Esophagus squamous epithelium (tissue), 5 donors: ENCODE measurements around the gene ERLEC1. TPM values are rescaled to one million over a fixed set of nuclear protein-coding genes. Genes with fewer than 3 reads are reported as not detected.
A peak's percentile ranks its signal among the peaks of the same experiment; 100 is the strongest.

Experiments
- DNase-seq: peaks from one replicate; lab custom pipeline; 2025; lab: John Stamatoyannopoulos, UW
- H3K27ac ChIP-seq, 4 donors: fragments of 200-600 bp; sonication (generic); one replicate each; pipeline ENCODE4 v1.5.1; 2016 to 2019; ENCODE audit warnings: mild to moderate bottlenecking in 1 of 4
- H3K27me3 ChIP-seq, 4 donors: fragments of 200-600 bp; sonication (generic); 1 replicate in 3 of 4; 2 replicates in 1 of 4; pipeline versions ENCODE4 v1.5.1 to v1.6.0; 2017 to 2021; ENCODE audit warnings: antibody characterized with exemption in 1 of 4
- H3K36me3 ChIP-seq, 3 donors: fragments of 200-600 bp; sonication (generic); one replicate each; pipeline ENCODE4 v1.5.1; 2016 to 2019
- H3K4me1 ChIP-seq, 3 donors: fragments of 200-600 bp; sonication (generic); one replicate each; pipeline ENCODE4 v1.5.1; 2017 to 2019
- H3K4me3 ChIP-seq, 4 donors: fragments of 200-600 bp; sonication (generic); 1 replicate in 3 of 4; 2 replicates in 1 of 4; pipeline ENCODE4 v1.5.1; 2016 to 2019; ENCODE audit warnings: mild to moderate bottlenecking in 2 of 4, moderate library complexity in 1 of 4
- H3K9me3 ChIP-seq, 3 donors: fragments of 200-600 bp; sonication (generic); one replicate each; pipeline ENCODE4 v1.5.1; 2016 to 2019
- POLR2A ChIP-seq, 4 donors: fragments of 450-650 bp; IDR thresholded peaks; one replicate each; pipeline ENCODE4 v1.6.1; 2017; ENCODE audit warnings: antibody characterized with exemption in 4 of 4, mild to moderate bottlenecking in 4 of 4, moderate library complexity in 3 of 4
- WGBS, 2 donors: methylation state at CpG; one replicate each; pipeline ENCODE4 v1.1.5; 2018; 5-methylcytosine and 5-hydroxymethylcytosine counted together
- intact Hi-C: fragments of 100-400 bp; cut with DNase I; formaldehyde crosslinking; loops from one replicate; pipeline ENCODE4 v1.15.0; 2022
- total RNA-seq, 4 donors: library from RNA; depleted of rRNA; stranded (reverse); fragments of >200 nt; gene quantifications; one replicate each; pipeline ENCODE4 v1.1.0, GENCODE V29; 2016
- TF ChIP-seq, protein P1 (sequence below), 6 experiments: fragments of 450-650 bp in 4 of 6; fragments of 200-600 bp in 2 of 6; sonication (generic) in 2 of 6; IDR thresholded peaks; one replicate each; pipeline ENCODE4 v1.5.1; 2016 to 2019; ENCODE audit warnings: antibody characterized with exemption in 6 of 6, mild to moderate bottlenecking in 4 of 6, moderate library complexity in 4 of 6
- donor health status: DM: yes; HTN: yes; CAD: no.

The ERLEC1 gene
- total RNA-seq: 10 to 100 TPM; 15.1 to 27.5 (median 21.3) TPM

DNA sequence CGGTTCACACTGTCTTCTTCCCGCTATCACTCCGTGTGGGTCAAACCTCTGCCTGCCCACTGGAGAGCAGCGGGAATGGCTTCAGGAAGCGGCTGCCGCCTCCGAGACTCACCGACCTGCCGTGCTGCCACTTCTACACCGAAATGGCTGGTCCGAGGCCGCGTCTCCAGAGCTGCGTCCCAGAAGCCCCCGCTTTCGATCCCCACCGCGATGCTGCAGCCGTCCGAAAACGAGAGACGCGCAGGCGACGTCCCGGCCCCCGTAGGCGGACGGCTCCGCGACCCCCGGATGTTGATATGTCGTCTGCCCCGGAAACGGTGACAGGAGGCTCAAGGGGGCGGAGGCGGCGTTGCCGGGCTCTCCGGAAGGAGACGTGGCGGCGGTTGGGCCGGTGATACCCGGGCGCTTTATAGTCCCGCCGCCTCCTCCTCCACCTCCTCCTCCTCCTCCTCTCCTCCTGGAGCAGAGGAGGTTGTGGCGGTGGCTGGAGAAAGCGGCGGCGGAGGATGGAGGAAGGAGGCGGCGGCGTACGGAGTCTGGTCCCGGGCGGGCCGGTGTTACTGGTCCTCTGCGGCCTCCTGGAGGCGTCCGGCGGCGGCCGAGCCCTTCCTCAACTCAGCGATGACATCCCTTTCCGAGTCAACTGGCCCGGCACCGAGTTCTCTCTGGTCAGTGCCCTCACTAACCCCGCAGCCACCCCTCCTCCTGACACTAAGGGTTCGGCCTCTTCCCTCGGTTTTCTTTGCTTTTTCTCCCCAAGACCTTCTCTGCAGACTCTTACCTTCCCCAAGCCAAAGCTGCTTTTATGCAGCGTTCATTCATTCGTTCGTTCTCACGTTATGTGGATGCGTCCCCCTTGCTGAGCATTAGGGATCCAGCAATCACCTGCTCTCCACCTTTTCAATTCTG is at the start of gene ERLEC1, which contains the start of gene ASB3:
ERLEC1 (plus strand) TSS at position 340 of the 909 bp plus-strand sequence; CDS start at position 507, 167 bp downstream.
ASB3 (minus strand) TSS at position 249 of the 909 bp plus-strand sequence. CDS start 21,381 bp downstream, outside the sequence.
- H3K4me1 ChIP-seq: peaks cover 6 to 55% (median 25%) of the 10 kb centered on the region in 3 donors
- peak in 2 of 4 donors; percentile 43 to 61 for TF ChIP-seq POLR2A (IDR thresholded peaks at IDR 0.05)
- TF ChIP-seq, protein P1, sequence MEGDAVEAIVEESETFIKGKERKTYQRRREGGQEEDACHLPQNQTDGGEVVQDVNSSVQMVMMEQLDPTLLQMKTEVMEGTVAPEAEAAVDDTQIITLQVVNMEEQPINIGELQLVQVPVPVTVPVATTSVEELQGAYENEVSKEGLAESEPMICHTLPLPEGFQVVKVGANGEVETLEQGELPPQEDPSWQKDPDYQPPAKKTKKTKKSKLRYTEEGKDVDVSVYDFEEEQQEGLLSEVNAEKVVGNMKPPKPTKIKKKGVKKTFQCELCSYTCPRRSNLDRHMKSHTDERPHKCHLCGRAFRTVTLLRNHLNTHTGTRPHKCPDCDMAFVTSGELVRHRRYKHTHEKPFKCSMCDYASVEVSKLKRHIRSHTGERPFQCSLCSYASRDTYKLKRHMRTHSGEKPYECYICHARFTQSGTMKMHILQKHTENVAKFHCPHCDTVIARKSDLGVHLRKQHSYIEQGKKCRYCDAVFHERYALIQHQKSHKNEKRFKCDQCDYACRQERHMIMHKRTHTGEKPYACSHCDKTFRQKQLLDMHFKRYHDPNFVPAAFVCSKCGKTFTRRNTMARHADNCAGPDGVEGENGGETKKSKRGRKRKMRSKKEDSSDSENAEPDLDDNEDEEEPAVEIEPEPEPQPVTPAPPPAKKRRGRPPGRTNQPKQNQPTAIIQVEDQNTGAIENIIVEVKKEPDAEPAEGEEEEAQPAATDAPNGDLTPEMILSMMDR (IDR thresholded peaks at IDR 0.05): no peak
- H3K9me3 ChIP-seq: no peaks in the 10 kb centered on the region
- WGBS, 2 donors: 0% methylated on average over 23 to 25 of the region's 77 CpGs
- DNase-seq: peak; percentile 41
- no peaks in the 10 kb centered on the region for H3K27me3 ChIP-seq
- H3K36me3 ChIP-seq: peaks cover 0 to 2% (median 0%) of the 10 kb centered on the region in 3 donors
- peak within 1 kb of the TSS; percentile 80 to 90 (median 86) for H3K27ac ChIP-seq
- intact Hi-C loops: no loop called here
- peak within 1 kb of the TSS; percentile 68 to 98 (median 82) for H3K4me3 ChIP-seq

GRCh38 chr2:53737091-53737490 is 49.8 kb upstream of the ERLEC1 start:
- DNase-seq: no peak
- whole genome bisulfite sequencing, 2 donors: 95% methylated on average over 5 of the region's 5 CpGs
- Histone ChIP-seq H3K9me3 (no peaks in the 10 kb centered on the region), H3K36me3 (peaks cover 0 to 30% (median 0%) of the 10 kb centered on the region in 3 donors), H3K4me3 (no peak overlapping the region), H3K27ac (no peak overlapping the region), H3K4me1 (no peaks in the 10 kb centered on the region), H3K27me3 (no peaks in the 10 kb centered on the region)
- TF ChIP-seq POLR2A (IDR thresholded peaks at IDR 0.05): no peak
- TF ChIP-seq, protein P1 (IDR thresholded peaks at IDR 0.05): no peak
- intact Hi-C loops: no loop called here

- Histone ChIP-seq H3K27ac (no peak overlapping the region), H3K4me3 (no peak overlapping the region), H3K27me3 (no peaks in the 10 kb centered on the region), H3K4me1 (no peaks in the 10 kb centered on the region), H3K36me3 (peaks cover 0 to 18% (median 0%) of the 10 kb centered on the region in 3 donors), H3K9me3 (no peaks in the 10 kb centered on the region)
- intact Hi-C loops: no loop called here
- 77 to 82% methylated on average over 1 of the region's 1 CpG for WGBS, 2 donors
- DNase-seq: no peak
- TF ChIP-seq POLR2A (IDR thresholded peaks at IDR 0.05): no peak
- TF ChIP-seq, protein P1 (IDR thresholded peaks at IDR 0.05): no peak
These were observed 47.8 kb upstream of the ERLEC1 start for GRCh38 chr2:53739032-53739431.

DNA sequence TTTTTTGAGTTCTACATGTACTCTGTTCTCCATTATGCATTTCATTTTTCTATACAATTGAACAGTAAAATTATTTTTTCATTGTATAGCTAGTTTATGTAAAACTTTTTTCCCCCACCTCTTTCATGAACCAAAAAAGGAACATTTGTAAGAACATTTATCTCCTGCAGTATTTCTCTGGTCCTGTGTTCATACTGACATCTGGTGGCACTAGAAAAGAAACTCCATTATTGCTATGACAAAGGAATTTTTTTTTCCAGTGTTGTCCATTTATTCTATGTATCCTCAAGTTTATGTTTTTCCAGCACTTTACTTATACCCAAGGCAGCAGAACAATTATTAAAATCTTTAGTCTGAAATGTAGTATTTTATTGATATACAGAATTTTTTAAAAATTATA is 46.7 kb upstream of the ERLEC1 start:
- TF ChIP-seq, protein P1 (IDR thresholded peaks at IDR 0.05): peak in 2 of 6 experiments; percentile 6 to 13
- TF ChIP-seq POLR2A (IDR thresholded peaks at IDR 0.05): no peak
- Histone ChIP-seq H3K36me3 (peaks cover 0 to 13% (median 0%) of the 10 kb centered on the region in 3 donors), H3K27ac (no peak overlapping the region), H3K9me3 (no peaks in the 10 kb centered on the region), H3K4me1 (no peaks in the 10 kb centered on the region), H3K4me3 (no peak overlapping the region), H3K27me3 (no peaks in the 10 kb centered on the region)
- no peak for DNase-seq
- intact Hi-C loops: no loop called here
